Choroid plexus epithelial cell (primary cell): ENCODE data around the gene GRM4.

Experiments used
- DNase-seq: peaks from one replicate; pipeline ENCODE4 v3.0.0-alpha.2; 2010; ENCODE audit warnings: low read depth
- H3K4me3 ChIP-seq: 2 replicates; pipeline ENCODE4 v1.5.1; 2011; ENCODE audit warnings: low read depth, mild to moderate bottlenecking, control low read depth, low read length, moderate library complexity
- CTCF ChIP-seq: conservative IDR thresholded peaks from 2 replicates; pipeline ENCODE4 v1.5.1; 2011; ENCODE audit warnings: low read depth, mild to moderate bottlenecking, control low read depth, inconsistent platforms, low read length, moderate library complexity

The GRM4 gene

GRCh38 chr6:34071136-34071883 lies 74.6 kb downstream of the GRM4 start:
- no peak overlapping the region for H3K4me3 ChIP-seq
- DNase-seq: no peak
- TF ChIP-seq CTCF: no peak

- TF ChIP-seq CTCF: no peak
- no peak for DNase-seq
- no peak overlapping the region for H3K4me3 ChIP-seq
Observed at GRCh38 chr6:34070315-34071135, 75.4 kb downstream of the GRM4 start.

GRCh38 chr6:34068462-34069044 lies 77.3 kb downstream of the GRM4 start:
- no peak for DNase-seq
- TF ChIP-seq CTCF: peak; percentile 2
- H3K4me3 ChIP-seq: no peak overlapping the region

GRCh38 chr6:34067814-34068213 lies 78.1 kb downstream of the GRM4 start:
- TF ChIP-seq CTCF: peak; percentile 42
- no peak overlapping the region for H3K4me3 ChIP-seq
- DNase-seq: peak; percentile 16

- TF ChIP-seq CTCF: no peak
Observed at GRCh38 chr6:34066772-34067770, 78.8 kb downstream of the GRM4 start.

GRCh38 chr6:34066218-34066571 lies 79.7 kb downstream of the GRM4 start:
- no peak for DNase-seq
- no peak for TF ChIP-seq CTCF
- no peak overlapping the region for H3K4me3 ChIP-seq

More at GRCh38 chr6:34066772-34067770, 78.8 kb downstream of the GRM4 start:
- H3K4me3 ChIP-seq: no peak overlapping the region
- DNase-seq: no peak
